Smooth muscle cell (in vitro differentiated cells): Measurements from ENCODE around the gene C1orf21. TPM values are rescaled to one million over a fixed set of nuclear protein-coding genes. Genes with fewer than 3 reads are reported as not detected.

ENCODE experiments used
- DNase-seq: peaks from one replicate; lab custom pipeline; 2025; ENCODE audit not compliant: unreplicated experiment; lab: John Stamatoyannopoulos, UW
- H2AFZ ChIP-seq: fragments of 200-600 bp; sonication (generic); 2 replicates; pipeline ENCODE4 v1.6.0; 2016; ENCODE audit warnings: antibody characterized with exemption, low read depth, mild to moderate bottlenecking
- H3F3A ChIP-seq: fragments of 200-600 bp; sonication (generic); 2 replicates; pipeline ENCODE4 v1.6.0; 2017; ENCODE audit warnings: antibody characterized with exemption, low read depth
- H3K27ac ChIP-seq: fragments of 200-600 bp; sonication (generic); 2 replicates; pipeline ENCODE4 v1.5.1; 2016; ENCODE audit warnings: low read depth, mild to moderate bottlenecking
- H3K27me3 ChIP-seq: fragments of 200-600 bp; sonication (generic); 2 replicates; pipeline ENCODE4 v1.6.1; 2016; ENCODE audit warnings: low read depth, mild to moderate bottlenecking
- H3K36me3 ChIP-seq: fragments of 200-600 bp; sonication (generic); 2 replicates; pipeline ENCODE4 v1.5.1; 2016; ENCODE audit warnings: low read depth
- H3K4me1 ChIP-seq: fragments of 200-600 bp; sonication (generic); 2 replicates; pipeline ENCODE4 v1.5.1; 2016; ENCODE audit warnings: low read depth
- H3K4me2 ChIP-seq: fragments of 200-600 bp; sonication (generic); 2 replicates; pipeline ENCODE4 v1.6.0; 2016; ENCODE audit warnings: mild to moderate bottlenecking
- H3K4me3 ChIP-seq: fragments of 200-600 bp; sonication (generic); 2 replicates; pipeline ENCODE4 v1.5.1; 2016; ENCODE audit warnings: mild to moderate bottlenecking
- H3K79me2 ChIP-seq: fragments of 200-600 bp; sonication (generic); 2 replicates; pipeline ENCODE4 v1.6.0; 2016; ENCODE audit warnings: low read depth, mild to moderate bottlenecking
- H3K9ac ChIP-seq: fragments of 200-600 bp; sonication (generic); 2 replicates; pipeline ENCODE4 v1.6.0; 2016; ENCODE audit warnings: low read depth
- H3K9me3 ChIP-seq: fragments of 200-600 bp; sonication (generic); replicated peaks from 2 replicates; pipeline ENCODE4 v1.5.1; 2016; ENCODE audit warnings: low read depth
- H4K20me1 ChIP-seq: fragments of 200-600 bp; sonication (generic); 2 replicates; pipeline ENCODE4 v1.6.0; 2016; ENCODE audit warnings: low read depth
- CTCF ChIP-seq: fragments of 200-600 bp; sonication (generic); IDR thresholded peaks from 2 replicates; pipeline ENCODE4 v1.5.1; 2017; ENCODE audit warnings: borderline replicate concordance, mild to moderate bottlenecking, antibody characterized with exemption; ENCODE audit not compliant: insufficient read depth, poor library complexity, severe bottlenecking
- WGBS: methylation state at CpG from one replicate; pipeline ENCODE4 v1.1.7; 2016; ENCODE audit warnings: low lambda C conversion rate; 5-methylcytosine and 5-hydroxymethylcytosine counted together
- polyA plus RNA-seq: library from polyadenylated mRNA; unstranded; fragments of >200 nt; fragmentation: Nextera tagmentation; extraction: Ambion mirVana; gene quantifications from 2 replicates; pipeline ENCODE4 v1.2.1, GENCODE V29; 2016
- total RNA-seq: library from RNA; depleted of rRNA; stranded (reverse); fragments of >200 nt; gene quantifications from 2 replicates; pipeline ENCODE4 v1.2.3, GENCODE V29; 2014

C1orf21 gene
- total and polyA plus RNA-seq, 2 experiments from 2014 or later: 24.2 to 39.4 TPM

DNA sequence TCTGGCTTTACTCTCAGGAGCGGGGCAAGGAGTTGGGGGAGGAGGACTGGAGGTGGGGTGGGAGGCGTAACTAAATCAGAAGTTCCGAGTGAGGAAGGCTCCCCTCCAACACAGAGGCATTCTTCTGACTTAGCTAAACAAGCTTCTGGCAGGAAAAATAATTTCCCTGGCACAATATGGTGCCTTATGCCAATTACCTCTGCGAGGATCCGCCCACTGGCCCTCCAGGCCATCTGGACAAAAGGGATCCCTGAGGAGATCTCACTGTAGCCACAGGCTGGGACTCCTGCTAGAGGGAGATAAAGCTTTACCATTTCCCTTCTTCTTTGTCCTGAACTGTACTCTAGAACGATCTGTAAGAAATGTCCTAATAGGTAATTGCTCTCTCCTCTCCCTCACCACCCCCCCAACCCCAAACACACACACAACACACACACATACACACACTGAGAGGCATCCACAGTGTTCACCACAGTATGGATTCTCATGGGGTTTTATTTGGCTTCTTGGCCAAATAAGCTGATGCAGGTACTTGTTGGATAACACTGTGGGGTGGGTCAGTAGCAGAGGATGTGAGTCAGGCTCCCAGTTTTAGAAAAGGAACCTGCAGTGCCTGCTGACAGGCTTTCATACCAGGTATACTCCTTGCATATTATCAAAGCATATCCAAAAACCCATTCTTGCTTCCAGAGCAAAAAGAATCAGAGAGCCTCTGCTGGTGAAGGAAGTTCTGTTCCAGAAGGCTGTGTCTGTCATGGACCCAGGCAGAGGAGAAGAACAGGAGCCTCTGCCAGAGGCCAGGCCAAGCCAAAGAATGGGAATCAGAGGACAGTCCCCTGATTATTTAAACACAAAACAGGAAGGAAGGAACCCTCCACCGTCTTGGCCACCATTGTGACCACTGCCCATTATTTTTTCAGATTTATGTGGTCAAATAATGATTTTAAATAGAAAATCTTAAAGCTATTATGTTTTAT lies 169.1 kb downstream of the C1orf21 start:
- Histone ChIP-seq H3K79me2 (no peaks in the 10 kb centered on the region), H3F3A (no peaks in the 10 kb centered on the region), H3K9me3 (no peaks in the 10 kb centered on the region), H3K4me2 (no peak overlapping the region), H2AFZ (no peak overlapping the region), H3K9ac (no peak overlapping the region), H3K36me3 (no peaks in the 10 kb centered on the region), H3K27ac (no peak overlapping the region), H3K4me1 (no peaks in the 10 kb centered on the region), H3K27me3 (no peaks in the 10 kb centered on the region), H4K20me1 (no peaks in the 10 kb centered on the region), H3K4me3 (no peak overlapping the region)
- TF ChIP-seq CTCF: no peak
- no peak for DNase-seq
- WGBS: 94% methylated on average over 7 of the region's 7 CpGs

DNA sequence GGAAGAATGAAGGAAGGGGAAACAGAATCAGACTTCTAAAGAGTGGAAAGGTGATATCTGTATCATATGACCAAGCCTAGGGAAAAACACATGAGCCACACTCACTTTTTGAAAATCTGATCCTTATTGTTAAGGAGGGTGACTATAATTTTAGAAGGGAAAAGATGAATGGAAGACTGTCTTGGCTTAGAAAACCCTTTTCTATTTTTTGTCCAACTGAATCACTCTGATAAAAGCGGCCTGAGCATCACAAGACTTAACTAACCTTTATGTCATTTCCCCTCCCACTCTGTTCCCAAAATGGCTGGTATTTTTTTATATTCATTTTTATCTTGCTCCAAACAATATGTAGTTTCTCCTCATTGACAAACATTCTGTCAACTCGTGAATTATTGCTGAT lies 169.8 kb downstream of the C1orf21 start:
- no peak overlapping the region for H3K27ac ChIP-seq
- 94% methylated on average over 2 of the region's 2 CpGs for WGBS
- no peaks in the 10 kb centered on the region for H3K27me3 ChIP-seq

DNA sequence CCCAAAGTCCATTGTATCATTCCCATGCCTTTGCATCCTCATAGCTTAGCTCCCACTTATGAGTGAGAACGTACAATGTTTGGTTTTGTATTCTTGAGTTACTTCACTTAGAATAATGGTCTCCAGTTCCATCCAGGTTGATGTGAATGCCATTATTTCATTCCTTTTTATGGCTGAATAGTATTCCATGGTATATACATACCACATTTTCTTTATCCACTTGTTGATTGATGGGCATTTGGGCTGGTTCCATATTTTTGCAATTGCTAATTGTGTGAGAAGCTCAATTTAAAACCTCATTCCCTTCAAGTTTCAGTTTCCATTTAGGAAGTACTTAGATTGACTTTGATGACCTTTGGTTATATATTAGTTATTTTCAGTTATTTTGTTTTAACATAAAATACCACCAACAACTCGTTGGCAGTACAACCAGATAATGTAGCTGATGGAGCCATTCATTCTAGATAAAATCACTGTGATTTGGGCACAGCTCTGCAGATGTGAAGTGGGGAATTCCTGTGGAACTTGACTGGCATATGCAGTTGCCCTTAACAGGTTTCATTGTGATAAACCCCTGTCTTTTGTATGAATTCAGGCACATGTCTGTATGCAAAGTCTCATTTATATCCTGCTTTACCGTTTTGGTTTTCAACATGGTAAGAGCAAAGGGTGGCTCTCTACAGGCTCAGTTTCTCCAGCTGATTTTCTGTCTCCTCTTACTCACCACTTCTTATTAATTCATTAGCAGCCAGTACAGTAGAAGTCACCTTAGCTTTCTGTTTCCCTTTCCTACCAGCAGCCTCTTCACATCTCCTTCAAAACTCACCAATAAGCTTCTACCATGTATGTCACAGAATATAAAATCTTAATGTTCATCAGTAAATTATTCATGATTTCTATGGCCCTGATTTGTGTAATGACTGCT lies 170.9 kb downstream of the C1orf21 start:
- Histone ChIP-seq H3K27me3 (no peaks in the 10 kb centered on the region), H3K27ac (no peak overlapping the region), H4K20me1 (peaks cover 7% of the 10 kb centered on the region), H3K9ac (no peak overlapping the region), H3K4me2 (no peak overlapping the region), H3K4me3 (no peak overlapping the region), H3K4me1 (peaks cover 9% of the 10 kb centered on the region), H3K79me2 (no peaks in the 10 kb centered on the region), H3F3A (no peaks in the 10 kb centered on the region), H2AFZ (no peak overlapping the region), H3K9me3 (no peaks in the 10 kb centered on the region), H3K36me3 (no peaks in the 10 kb centered on the region)
- WGBS: 94% methylated on average over 3 of the region's 3 CpGs
- no peak for DNase-seq
- no peak for TF ChIP-seq CTCF

More for the DNA sequence above, 169.8 kb downstream of the C1orf21 start:
- Histone ChIP-seq H3F3A (no peaks in the 10 kb centered on the region), H4K20me1 (no peaks in the 10 kb centered on the region), H3K4me1 (no peaks in the 10 kb centered on the region), H3K9me3 (no peaks in the 10 kb centered on the region), H3K4me3 (no peak overlapping the region), H3K4me2 (no peak overlapping the region), H3K36me3 (no peaks in the 10 kb centered on the region), H2AFZ (no peak overlapping the region), H3K9ac (no peak overlapping the region), H3K79me2 (no peaks in the 10 kb centered on the region)
- TF ChIP-seq CTCF: no peak
- DNase-seq: no peak
